GM23248 (cell line): ENCODE measurements around the gene CEMIP2.

Source experiments
- EZH2 ChIP-seq: fragments of 200-600 bp; sonication (generic); IDR thresholded peaks from 2 replicates; pipeline ENCODE4 v1.6.1; 2018; ENCODE audit warnings: antibody characterized with exemption, mild to moderate bottlenecking; ENCODE audit not compliant: insufficient read depth, poor library complexity, severe bottlenecking
- EZH2phosphoT487 ChIP-seq: fragments of 200-600 bp; sonication (generic); IDR thresholded peaks from 2 replicates; pipeline ENCODE4 v1.6.1; 2018; ENCODE audit warnings: antibody characterized with exemption, moderate library complexity, mild to moderate bottlenecking, low read depth; ENCODE audit not compliant: insufficient read depth

DNA sequence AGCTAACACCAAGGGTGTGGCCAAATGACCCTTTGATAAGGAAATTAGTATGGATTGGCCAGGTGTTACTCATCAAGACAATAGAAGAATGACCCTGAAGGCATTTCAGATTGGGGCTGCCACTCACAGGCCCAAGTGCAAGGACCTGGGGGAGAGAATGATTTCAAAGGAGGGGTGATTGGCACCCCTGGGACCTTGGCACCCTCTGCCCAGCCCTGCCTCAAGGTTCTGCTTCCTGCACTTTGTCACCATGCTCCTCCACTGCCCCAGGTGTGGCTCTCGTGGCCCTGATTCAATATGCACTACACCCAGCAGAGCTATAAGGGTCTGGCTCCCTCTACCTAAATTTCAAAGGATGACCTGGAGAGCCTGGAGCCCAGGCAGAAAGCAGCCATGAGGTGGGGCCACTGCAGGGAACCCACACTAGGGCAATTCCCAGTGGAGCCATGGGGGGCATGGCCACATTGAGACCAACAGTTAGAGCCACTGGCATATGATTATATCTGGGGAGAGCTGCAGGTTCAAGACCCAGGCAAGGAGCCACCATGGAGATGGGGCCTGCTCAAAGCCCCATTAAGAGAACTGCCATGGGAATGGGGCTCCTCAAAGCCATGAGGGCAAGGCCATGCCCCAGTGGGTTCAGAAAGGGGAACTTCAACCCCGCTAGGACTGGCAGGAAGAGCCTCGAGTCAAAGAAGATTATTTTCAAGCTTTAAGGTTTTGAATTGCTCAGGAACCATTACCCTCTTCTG is 93.0 kb downstream of the CEMIP2 start:
- TF ChIP-seq EZH2, result no peak
- no peak for TF ChIP-seq EZH2phosphoT487
